Measurements from ENCODE around the gene CDK14.

The CDK14 gene

GRCh38 chr7:90645784-90646183 is 49.7 kb downstream of the CDK14 start:
- no peak for DNase-seq

DNA sequence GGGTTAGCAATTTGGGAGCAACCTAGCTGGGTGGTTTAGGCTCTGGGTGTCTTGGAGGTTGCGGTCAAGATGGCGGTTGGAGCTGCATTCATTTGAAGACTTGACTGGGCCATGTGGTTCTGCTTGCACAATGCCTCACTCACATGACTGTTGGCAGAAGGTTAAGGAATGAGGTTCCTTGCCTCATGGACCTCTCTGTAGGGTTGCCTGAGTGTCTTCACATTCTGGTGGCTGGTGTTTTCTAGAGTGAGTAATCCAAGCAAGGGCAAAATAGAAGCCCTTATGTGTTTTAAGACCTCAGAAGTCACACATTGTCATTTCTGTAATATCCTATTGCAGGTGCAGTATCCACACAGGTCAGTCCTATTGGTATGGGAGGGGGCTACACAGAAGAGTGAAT is 52.0 kb downstream of the CDK14 start:
- DNase-seq = no peak

- DNase-seq = no peak
Observed at GRCh38 chr7:90648834-90649233, 52.7 kb downstream of the CDK14 start.

GRCh38 chr7:90654718-90655427 is 58.8 kb downstream of the CDK14 start:
- DNase-seq = no peak

DNA sequence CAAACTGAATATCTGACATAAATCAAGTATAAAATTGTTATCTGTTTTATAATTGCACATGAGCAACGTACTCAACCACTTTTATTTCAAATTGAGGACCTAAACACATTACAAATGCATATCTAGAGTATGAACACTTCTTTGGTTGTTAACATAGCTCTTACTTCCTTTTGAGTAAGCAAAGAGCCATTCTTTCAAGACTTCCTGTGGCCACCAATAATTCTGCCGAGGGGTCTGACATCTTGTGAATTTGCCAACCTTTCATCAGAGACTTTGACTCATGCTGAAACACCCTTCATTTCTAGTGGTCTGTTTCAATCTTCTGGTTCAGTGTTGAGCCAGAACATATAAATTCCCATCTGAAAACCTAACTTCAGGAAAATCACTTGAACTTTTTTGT is 59.4 kb downstream of the CDK14 start:
- DNase-seq = no peak

GRCh38 chr7:90657481-90657880 is 61.4 kb downstream of the CDK14 start:
- DNase-seq = no peak

DNA sequence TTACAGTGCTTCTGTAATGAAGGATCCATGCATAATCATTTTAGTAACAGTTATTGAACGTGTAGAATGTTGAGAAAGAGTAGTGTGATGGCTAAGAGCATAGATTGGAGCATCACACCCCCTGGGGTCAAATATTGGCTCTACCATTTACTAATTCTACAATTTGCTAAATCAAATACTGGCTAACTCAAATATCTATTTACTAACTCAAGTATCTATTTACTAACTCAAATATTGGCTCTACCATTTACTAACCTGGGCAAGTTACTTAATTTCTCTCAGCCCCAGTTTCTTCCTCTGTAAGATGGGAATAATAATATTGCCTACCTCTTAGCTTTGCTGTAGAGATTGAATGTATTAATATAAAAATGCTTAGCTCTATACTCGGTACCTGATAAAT is 64.0 kb downstream of the CDK14 start:
- DNase-seq = no peak

DNA sequence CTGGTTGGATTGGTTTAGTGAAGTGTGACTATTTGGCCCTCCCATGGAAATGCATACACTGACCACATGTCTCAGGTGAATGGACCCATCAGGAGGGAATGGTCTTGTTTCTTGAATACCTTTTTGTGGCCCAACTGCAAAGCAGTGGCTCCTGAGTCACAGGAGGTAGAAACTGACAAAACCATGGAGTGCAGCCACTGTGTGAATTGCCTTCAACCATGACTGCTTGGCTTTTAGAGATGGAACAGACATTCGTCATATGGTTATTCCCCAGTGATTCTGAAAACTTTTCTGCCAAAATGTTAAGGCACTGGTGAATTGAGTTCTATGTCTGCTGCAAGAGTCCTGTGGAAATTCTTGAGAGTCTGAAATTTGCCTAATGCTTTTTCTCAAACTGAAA is 64.7 kb downstream of the CDK14 start:
- DNase-seq = no peak

- no peak for DNase-seq
Observed at GRCh38 chr7:90661290-90662151, 65.4 kb downstream of the CDK14 start.

- DNase-seq = no peak
Observed at GRCh38 chr7:90663176-90663575, 67.1 kb downstream of the CDK14 start.

DNA sequence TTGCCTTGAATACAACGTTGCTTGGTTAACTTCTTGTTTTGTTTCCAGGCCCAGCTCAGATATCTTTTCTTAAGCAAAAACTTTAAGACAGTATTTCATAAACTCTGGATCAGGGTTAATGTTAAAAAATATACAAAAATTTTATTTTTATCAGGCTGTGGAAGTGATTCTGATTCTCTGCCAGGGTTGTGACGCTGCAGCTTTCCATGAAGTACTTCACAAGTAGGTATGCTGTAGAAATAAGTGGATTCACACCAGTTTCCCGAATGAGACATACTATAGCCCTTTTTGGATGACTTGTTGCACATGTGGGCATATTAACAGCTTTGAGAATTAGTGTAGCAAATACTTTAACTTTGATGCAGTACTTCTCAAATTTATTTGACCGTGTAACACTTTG is 70.1 kb downstream of the CDK14 start:
- DNase-seq = no peak

- DNase-seq = no peak
Observed at GRCh38 chr7:90668992-90669391, 72.9 kb downstream of the CDK14 start.

GRCh38 chr7:90669492-90669891 is 73.4 kb downstream of the CDK14 start:
- no peak for DNase-seq

- DNase-seq = no peak
Observed at GRCh38 chr7:90671571-90671970, 75.5 kb downstream of the CDK14 start.

GRCh38 chr7:90672210-90672609 is 76.1 kb downstream of the CDK14 start:
- no peak for DNase-seq

DNA sequence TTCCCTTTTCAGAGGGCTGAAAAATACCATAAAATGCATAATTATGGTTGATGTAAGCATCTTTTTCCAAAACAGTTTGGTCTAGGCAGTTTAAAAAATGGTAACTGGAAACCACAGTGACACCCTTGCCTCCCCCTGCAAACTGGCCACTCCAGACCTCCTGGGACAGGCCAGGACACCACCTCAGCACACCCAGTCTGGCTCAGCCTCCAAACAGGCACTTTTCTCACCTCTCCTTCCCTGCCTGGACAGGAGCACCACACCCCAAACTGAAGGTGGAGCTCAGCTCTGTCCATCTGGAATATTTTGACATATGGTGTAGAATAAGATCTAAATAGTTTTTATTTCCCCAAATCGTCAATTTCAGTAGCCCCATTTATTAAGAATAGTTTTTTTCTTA is 78.5 kb downstream of the CDK14 start:
- DNase-seq = no peak

- DNase-seq = no peak
Observed at GRCh38 chr7:90675982-90676381, 79.9 kb downstream of the CDK14 start.

DNA sequence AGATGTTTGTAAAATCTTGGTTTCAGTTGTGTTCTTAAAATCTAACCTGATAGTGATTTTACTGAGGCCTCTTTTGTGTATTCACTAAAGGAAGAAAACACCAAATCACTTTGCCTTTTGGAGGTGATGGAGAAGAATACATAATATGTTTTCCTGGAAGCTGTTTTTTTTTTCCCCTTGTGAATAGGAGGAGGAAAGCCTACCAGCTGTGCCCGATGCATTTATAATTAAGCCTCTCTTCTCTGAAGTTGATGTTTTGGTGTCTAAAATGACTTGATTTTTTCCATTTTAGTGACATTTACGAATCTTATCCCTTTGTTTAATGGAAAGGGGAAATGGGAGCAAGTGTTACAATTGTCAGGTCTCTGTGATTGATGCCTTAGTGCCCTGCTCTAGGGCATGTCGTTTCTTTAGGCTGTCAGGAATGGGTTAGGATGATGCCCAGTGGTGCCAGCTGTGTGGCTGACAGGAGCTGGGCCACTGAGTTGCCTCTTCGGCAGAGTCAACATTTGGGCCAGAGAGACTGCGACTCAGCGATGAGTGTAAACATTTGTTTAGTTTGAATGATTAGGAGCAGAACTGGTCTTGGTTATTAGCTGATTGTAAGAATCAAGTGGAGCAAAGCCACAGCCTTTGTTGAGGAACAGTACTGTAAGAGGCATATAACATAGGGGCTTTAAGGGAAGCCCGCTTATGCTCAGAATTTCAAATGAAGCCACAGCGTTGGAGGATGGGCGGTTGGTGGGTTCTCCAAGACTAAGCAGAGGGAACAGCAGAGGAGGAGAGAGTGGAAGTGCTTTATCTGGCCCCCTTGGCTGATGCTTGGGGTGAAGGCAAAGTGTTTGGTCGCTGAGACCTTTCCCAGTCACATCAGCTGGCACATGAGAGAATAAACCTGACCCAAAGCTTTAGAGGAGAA is 81.6 kb downstream of the CDK14 start:
- no peak for DNase-seq

DNA sequence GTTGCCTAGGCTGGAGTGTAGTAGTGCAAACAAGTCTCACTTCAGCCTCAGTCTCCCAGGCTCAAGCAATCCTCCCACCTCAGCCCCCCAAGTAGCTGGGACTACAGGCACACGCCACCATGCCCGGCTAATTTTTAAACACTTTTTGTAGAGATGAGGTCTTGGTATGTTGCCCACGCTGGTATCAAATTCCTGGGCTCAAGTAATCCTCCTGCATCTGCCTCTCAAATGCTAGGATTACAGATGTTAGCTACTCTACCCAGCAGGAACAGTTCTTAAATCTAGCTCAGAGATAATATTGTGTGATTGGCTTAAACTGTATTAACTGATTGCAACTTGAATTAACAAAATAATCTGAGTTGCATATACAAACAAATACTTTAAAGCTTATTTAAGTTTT is 82.9 kb downstream of the CDK14 start:
- DNase-seq = no peak

DNA sequence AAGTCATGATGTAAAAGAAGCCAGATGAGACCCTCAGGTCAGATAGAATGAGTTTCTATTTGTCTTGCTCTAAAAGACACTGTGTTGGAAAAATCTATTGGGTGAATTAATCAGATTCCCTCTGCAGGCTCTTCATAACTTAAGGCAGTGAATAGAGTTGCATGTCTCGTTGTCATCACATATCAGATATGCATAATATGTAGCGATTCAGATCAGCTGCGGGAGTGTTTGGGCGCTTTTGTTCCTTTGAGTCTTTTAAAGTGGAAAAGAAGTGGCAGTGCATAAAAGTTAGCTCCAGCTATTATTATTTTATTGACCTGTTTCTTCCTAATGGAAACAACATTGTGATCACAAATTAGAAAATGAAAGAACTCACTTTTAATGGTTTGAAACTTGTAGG is 84.4 kb downstream of the CDK14 start:
- DNase-seq = no peak

GRCh38 chr7:90681336-90682022 is 85.4 kb downstream of the CDK14 start:
- DNase-seq = no peak

DNA sequence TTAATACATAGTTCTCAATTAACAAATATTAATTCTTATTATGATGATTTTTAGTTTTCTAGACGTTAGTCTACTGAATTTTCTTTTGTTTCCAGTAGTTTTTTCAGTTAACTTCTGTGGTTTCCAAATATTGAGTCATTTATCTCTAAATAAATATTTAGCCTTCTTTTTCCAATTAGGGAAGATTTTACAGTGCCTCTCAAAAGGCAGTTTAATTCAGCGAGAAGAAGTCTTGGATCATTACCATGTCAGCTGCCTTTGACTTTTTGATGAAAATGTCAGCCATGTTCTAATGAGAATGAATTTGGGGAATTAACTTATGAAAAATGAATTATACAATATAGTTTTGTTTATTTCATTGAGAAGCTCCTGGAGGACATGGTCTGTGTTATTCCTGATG is 90.0 kb downstream of the CDK14 start:
- no peak for DNase-seq

DNA sequence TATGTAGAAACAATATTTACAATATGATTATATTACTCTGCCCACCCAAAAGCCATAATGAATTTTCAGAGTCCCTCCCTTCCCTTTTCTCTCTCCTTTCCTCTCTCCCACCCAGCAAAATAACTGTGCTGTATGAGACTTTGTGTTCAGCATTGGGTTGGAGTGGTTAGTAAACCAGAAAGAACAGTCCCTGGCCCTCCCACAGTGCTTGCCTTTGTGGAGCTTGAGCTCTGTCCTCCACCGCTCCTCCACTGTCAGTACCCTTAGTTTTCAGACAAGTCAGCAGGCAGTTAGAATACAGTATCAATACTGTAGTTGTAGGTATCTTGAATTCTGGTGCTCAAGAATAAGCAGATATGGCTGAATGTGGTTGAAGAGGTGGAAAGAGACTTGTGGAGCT is 92.7 kb downstream of the CDK14 start:
- DNase-seq = no peak
